Inferior parietal cortex (tissue), 1 donor: ENCODE measurements around the gene IL1R2.
"Not testable (repeated sequence)": the region's sequence is repeated elsewhere in the genome, so short reads cannot be mapped to it uniquely, and the experiment has no call there.

Experiments used
- DNase-seq: peaks from one replicate; pipeline ENCODE4 v3.0.0-alpha.2; 2016; ENCODE audit errors: extremely low spot score

IL1R2 gene

DNA sequence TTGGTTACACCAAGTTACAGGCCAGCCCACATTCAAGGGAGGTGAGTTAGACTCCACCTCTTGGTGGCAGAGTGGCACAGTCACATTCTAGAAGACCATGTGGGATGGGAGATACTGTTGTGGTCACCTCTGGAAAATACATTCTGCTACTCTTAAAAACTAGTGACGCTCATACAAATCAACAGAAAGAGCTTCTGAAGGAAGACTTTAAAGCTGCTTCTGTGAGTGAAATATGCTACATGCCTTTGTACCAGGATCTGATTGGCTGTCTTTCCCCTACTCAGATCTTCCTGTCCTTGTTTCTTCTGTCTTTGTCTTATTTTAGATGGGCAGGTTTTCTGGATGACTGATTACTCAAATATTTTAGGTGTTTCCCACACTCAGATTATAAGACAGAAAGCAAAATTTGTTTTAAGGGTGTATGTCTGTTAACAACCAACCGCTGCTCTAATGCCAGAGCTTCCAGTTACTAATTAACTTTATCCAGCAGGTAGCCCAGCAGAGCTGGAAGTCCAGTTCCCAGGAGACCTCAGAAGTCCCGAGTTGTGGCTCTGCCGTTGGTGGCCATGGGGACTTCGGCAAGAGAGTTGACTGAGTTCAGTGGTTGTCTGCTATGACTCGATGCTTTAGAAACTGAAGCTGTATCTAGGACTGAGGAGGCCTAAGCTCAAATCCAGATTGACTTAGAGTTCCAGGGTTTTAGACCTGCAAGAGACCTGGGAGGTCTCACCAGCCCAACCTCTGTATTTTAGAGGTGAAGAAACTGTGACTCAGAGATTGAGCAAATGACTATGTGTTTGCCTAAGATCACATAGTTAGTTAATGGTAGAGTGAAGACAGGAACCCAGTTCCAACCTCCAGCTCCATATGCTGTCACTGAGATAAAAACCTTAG is 7.4 kb downstream of the IL1R2 start:
- DNase-seq, result no peak

GRCh38 chr2:102000012-102000411 is 8.3 kb downstream of the IL1R2 start:
- DNase-seq, result no peak

- DNase-seq, result no peak
These were observed 9.3 kb downstream of the IL1R2 start for GRCh38 chr2:102000813-102001766.

GRCh38 chr2:102001767-102002142 is 10.0 kb downstream of the IL1R2 start:
- no peak for DNase-seq

GRCh38 chr2:102002228-102002627 is 10.5 kb downstream of the IL1R2 start:
- no peak for DNase-seq

DNA sequence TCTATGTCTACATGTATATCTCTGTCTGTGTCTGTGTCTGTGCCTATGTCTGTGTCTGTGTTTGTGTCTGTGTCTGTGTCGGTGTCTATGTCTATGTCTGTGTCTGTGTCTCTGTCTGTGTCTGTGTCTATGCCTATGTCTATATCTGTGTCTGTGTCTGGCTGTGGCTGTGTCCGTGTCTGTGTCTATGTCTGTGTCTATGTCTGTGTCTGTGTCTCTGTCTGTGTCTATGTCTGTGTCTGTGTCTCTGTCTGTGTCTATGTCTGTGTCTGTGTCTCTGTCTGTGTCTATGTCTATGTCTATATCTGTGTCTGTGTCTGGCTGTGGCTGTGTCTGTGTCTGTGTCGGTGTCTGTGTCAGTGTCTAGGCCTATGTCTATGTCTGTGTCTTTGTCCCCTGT is 11.1 kb downstream of the IL1R2 start:
- not testable (repeated sequence) for DNase-seq

GRCh38 chr2:102003696-102004095 is 11.9 kb downstream of the IL1R2 start:
- DNase-seq, result no peak

DNA sequence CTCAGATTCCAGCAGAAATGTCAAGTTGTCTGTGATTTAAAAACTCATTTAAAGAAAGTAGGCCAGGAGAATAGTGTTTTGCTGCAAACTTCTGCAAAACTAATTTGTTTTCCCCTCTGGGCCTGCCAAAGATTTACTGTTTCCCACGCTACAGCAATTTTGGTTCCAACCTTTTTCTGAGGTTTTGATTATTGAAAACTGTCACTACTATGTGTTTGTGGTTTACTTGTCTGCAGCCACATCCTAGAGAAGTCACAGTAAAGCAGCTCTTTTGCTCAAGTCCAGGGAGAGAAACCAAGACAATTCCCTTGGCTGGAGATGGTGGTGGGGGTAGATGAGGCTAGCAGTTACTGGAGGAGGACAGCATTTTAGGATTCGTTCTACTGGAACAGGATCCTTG is 12.8 kb downstream of the IL1R2 start:
- DNase-seq, result no peak

DNA sequence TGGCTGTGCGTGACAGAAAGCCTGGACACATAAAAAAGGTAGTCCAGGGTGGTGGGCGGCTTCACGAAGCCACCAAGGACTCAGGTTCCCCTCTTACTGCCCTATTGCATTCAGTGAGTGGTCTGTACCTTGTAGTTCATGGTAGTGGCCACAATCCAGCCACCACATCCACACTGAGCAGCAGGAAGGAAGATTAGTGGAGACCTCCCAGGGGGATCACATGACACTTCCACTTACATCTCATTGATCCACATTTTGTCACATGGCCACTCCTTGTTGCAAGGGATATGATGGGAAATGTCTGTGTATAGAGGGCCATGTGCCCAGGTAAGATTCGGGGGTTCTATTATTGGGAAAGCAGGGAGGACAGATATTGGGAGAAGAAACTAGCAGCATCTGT is 13.7 kb downstream of the IL1R2 start:
- no peak for DNase-seq

GRCh38 chr2:102005989-102006885 is 14.5 kb downstream of the IL1R2 start:
- peak; percentile 48 for DNase-seq

DNA sequence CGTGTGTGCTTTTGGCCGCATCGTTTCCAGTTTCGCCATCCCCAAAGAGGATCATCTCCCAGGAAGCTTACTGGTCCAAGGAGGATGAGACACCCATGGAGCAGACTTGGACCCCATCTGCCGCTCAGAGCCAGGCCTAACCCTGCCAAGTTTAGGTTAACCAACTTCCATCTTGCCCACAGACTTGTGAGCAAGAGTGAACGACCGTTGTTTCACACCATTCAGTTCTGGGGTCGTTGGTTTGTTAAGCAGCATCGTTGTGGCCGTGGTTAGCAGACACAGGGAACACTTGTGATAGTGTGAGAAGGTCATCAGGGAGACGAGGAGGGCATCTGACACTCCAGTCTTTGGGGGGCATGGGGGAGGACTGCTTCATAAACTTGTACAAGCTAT is 15.1 kb downstream of the IL1R2 start:
- no peak for DNase-seq

GRCh38 chr2:102008490-102008889 is 16.7 kb downstream of the IL1R2 start:
- no peak for DNase-seq

- no peak for DNase-seq
These were observed 17.8 kb downstream of the IL1R2 start for GRCh38 chr2:102009557-102009956.

GRCh38 chr2:102010902-102011301 is 19.1 kb downstream of the IL1R2 start:
- DNase-seq, result no peak

GRCh38 chr2:102012061-102012614 is 20.4 kb downstream of the IL1R2 start:
- DNase-seq, result no peak

DNA sequence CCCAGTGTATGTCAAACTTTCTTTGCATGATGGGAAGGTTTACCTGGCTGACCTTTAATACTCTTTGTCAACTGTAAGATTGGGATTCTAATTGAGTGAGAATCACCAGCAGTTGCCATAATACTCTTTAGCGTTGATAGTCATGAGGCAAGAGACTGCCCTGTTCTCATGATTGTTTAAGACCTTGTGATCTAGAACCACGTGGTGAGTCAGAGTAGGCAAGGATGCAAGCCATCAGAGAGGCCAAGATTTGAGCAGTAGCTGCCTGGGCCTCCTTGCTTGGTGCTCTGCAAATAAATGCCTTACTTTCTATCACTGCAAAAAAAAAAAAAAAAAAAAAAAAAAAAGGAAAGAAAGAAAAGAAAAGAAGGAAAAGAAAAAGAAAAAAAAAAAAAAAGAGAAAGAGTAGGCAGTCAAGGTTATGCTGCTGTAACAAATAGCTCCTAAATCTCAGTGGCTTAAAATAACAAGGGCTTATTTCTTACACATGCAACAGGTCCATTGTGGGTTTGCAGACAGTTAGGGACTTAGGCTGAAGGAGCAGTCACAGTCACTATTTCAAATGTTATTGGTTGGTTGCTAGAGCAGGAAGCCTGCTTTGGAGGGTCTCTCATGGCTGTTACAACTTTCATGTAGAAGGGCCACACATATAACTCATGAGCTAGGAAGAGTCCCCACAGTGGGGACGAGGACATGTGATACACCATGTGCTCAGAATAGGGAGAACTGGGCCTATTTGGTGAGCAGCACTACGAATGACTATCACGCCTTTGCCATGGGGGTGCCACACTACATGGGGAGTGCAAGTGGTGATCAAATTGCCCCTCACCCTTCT is 21.7 kb downstream of the IL1R2 start:
- DNase-seq, result no peak

DNA sequence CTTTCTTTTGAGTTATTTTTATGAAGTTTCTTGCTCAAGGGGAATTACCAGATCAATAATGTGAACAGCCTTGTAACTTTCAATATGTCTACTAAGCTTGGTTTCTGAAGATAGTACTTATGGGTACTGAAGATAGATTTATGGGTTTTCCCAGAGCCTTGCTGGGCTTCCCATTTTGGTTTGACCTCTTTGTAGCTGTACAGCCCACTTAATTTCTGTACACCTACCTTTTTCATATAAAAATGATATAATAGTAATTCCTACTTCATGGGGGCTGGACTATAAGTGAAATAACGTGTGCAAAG is 22.2 kb downstream of the IL1R2 start:
- no peak for DNase-seq

DNA sequence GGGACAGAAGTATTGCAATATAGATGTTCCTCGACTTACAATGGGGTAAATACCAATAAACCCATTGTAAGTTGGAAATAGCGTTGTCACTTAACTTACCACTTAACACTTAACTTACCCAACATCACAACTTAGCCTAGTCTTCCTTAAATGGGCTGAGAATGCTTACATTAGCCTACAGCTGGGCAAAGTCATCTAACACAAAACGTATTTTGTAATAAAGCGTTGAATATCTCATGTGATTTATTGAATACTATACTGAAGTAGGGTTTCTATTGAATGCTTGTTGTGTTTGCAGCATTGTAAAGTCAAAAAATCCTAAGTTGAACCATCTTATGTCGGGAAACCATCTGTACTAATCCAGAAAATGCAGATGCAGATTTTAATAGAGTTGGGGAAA is 23.6 kb downstream of the IL1R2 start:
- no peak for DNase-seq

DNA sequence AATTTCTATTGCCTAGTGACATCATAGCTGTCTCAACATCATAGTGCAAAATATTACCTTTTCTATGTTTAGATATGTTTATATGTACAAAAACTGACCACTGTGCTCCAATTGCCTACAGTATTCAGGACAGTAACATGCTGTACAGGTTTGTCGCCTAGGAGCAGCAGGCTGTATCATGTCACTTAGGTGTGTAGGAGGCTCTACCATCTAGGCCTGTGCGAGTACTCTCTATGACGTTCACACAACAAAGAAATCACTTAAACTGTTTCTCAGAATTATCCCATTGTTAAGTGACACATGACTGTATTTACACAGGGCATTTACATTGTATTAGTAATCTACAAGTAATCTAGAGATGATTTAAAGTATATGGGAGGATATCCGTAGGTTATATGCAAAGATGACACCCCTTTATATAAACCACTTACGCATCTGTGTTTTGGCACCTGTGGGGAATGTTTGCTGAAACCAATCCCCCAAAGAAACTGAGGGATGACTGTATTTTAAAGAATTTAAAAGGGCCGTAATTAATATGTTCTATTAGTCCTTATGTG is 24.7 kb downstream of the IL1R2 start:
- DNase-seq, result no peak

GRCh38 chr2:102018823-102019445 is 27.2 kb downstream of the IL1R2 start:
- DNase-seq, result no peak
